PFSK-1 (cell line): Measurements from ENCODE around the gene AKAP13.

ENCODE experiments used
- FOXP2 ChIP-seq: optimal IDR thresholded peaks from 2 replicates; pipeline ENCODE3; 2011; ENCODE audit warnings: borderline replicate concordance, control low read depth, inconsistent platforms; ENCODE audit not compliant: insufficient read depth; ENCODE audit errors: extremely low read length, extremely low read depth
- POLR2AphosphoS5 ChIP-seq: IDR thresholded peaks from 2 replicates; pipeline ENCODE4 v1.6.1; 2012; ENCODE audit warnings: low read depth, mild to moderate bottlenecking, control low read depth, low read length, moderate library complexity
- SIN3A ChIP-seq: IDR thresholded peaks from 2 replicates; pipeline ENCODE4 v1.6.1; 2012; ENCODE audit warnings: mild to moderate bottlenecking, low read length, moderate library complexity, borderline replicate concordance; ENCODE audit not compliant: insufficient read depth
- TAF1 ChIP-seq: IDR thresholded peaks from 2 replicates; pipeline ENCODE4 v1.6.1; 2012; ENCODE audit warnings: low read length, control low read depth, borderline replicate concordance; ENCODE audit not compliant: insufficient read depth
- TF ChIP-seq, protein P1 (sequence below), 2 experiments: IDR thresholded peaks; 2 replicates each; pipeline versions ENCODE4 v1.6.1 to v1.8.0; 2011 to 2012; ENCODE audit warnings: low read depth in 2 of 2, low read length in 2 of 2, control low read depth in 1 of 2, inconsistent platforms in 1 of 2, mild to moderate bottlenecking in 1 of 2, moderate library complexity in 1 of 2; ENCODE audit not compliant: insufficient read depth in 1 of 2

Gene AKAP13

DNA sequence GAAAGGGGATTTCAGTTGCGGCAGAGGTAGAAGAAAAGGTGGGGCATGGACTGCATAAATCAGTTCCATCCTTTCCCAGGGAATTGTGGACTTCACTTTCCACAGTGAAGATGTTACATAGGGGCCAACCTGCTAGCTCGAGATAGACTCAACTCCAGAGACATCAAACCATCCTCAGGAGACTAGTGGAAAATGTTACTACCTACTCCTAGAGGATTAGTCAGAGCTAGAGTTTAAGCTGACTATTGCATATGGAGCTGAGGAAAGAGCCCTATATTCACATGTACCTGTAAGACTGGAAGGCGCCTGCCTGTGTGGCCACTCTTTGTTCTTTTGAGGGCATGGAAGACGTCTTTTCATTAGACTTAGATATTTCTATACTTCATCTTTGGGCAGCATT lies 345.2 kb downstream of the AKAP13 start:
- TF ChIP-seq SIN3A = no peak
- TF ChIP-seq, protein P1, sequence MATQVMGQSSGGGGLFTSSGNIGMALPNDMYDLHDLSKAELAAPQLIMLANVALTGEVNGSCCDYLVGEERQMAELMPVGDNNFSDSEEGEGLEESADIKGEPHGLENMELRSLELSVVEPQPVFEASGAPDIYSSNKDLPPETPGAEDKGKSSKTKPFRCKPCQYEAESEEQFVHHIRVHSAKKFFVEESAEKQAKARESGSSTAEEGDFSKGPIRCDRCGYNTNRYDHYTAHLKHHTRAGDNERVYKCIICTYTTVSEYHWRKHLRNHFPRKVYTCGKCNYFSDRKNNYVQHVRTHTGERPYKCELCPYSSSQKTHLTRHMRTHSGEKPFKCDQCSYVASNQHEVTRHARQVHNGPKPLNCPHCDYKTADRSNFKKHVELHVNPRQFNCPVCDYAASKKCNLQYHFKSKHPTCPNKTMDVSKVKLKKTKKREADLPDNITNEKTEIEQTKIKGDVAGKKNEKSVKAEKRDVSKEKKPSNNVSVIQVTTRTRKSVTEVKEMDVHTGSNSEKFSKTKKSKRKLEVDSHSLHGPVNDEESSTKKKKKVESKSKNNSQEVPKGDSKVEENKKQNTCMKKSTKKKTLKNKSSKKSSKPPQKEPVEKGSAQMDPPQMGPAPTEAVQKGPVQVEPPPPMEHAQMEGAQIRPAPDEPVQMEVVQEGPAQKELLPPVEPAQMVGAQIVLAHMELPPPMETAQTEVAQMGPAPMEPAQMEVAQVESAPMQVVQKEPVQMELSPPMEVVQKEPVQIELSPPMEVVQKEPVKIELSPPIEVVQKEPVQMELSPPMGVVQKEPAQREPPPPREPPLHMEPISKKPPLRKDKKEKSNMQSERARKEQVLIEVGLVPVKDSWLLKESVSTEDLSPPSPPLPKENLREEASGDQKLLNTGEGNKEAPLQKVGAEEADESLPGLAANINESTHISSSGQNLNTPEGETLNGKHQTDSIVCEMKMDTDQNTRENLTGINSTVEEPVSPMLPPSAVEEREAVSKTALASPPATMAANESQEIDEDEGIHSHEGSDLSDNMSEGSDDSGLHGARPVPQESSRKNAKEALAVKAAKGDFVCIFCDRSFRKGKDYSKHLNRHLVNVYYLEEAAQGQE (IDR thresholded peaks at IDR 0.05; ENCODE audit: insufficient read depth in 1 of 2, low read depth in 2 of 2, low read length in 2 of 2) = no peak
- TF ChIP-seq FOXP2 = no peak
- no peak for TF ChIP-seq TAF1
- TF ChIP-seq POLR2AphosphoS5 = no peak

GRCh38 chr15:85726454-85726853 lies 346.1 kb downstream of the AKAP13 start:
- TF ChIP-seq POLR2AphosphoS5 = no peak
- TF ChIP-seq SIN3A = no peak
- TF ChIP-seq, protein P1 (IDR thresholded peaks at IDR 0.05; ENCODE audit: insufficient read depth in 1 of 2, low read depth in 2 of 2, low read length in 2 of 2) = no peak
- TF ChIP-seq TAF1 = no peak
- no peak for TF ChIP-seq FOXP2

GRCh38 chr15:85727068-85727467 lies 346.7 kb downstream of the AKAP13 start:
- TF ChIP-seq SIN3A = no peak
- TF ChIP-seq FOXP2 = no peak
- TF ChIP-seq TAF1 = no peak
- TF ChIP-seq, protein P1 (IDR thresholded peaks at IDR 0.05; ENCODE audit: insufficient read depth in 1 of 2, low read depth in 2 of 2, low read length in 2 of 2) = no peak
- TF ChIP-seq POLR2AphosphoS5 = no peak

GRCh38 chr15:85730001-85730820 lies 349.8 kb downstream of the AKAP13 start:
- TF ChIP-seq SIN3A (no peak), POLR2AphosphoS5 (no peak), TAF1 (no peak), FOXP2 (no peak)
- TF ChIP-seq, protein P1 (IDR thresholded peaks at IDR 0.05; ENCODE audit: insufficient read depth in 1 of 2, low read depth in 2 of 2, low read length in 2 of 2) = no peak

GRCh38 chr15:85733416-85733815 lies 353.0 kb downstream of the AKAP13 start:
- TF ChIP-seq TAF1 = no peak
- no peak for TF ChIP-seq SIN3A
- TF ChIP-seq POLR2AphosphoS5 = no peak
- TF ChIP-seq, protein P1 (IDR thresholded peaks at IDR 0.05; ENCODE audit: insufficient read depth in 1 of 2, low read depth in 2 of 2, low read length in 2 of 2) = no peak
